Erythroblast (primary cell): ENCODE measurements around the gene GATD1.
A peak's percentile ranks its signal among the peaks of the same experiment; 100 is the strongest.
"Not testable (repeated sequence)": the region's sequence is repeated elsewhere in the genome, so short reads cannot be mapped to it uniquely, and the experiment has no call there.

Experiments used
- DNase-seq, 2 experiments: peaks; one replicate each; lab custom pipeline; 2025; lab: John Stamatoyannopoulos, UW
- GATA1 ChIP-seq: IDR thresholded peaks from 2 replicates; pipeline ENCODE4 v1.6.1; 2011; ENCODE audit warnings: low read depth, mild to moderate bottlenecking, control low read depth, low read length, moderate library complexity
- POLR2A ChIP-seq: IDR thresholded peaks from 2 replicates; pipeline ENCODE4 v1.6.1; 2011; ENCODE audit warnings: mild to moderate bottlenecking, low read length

The GATD1 gene

DNA sequence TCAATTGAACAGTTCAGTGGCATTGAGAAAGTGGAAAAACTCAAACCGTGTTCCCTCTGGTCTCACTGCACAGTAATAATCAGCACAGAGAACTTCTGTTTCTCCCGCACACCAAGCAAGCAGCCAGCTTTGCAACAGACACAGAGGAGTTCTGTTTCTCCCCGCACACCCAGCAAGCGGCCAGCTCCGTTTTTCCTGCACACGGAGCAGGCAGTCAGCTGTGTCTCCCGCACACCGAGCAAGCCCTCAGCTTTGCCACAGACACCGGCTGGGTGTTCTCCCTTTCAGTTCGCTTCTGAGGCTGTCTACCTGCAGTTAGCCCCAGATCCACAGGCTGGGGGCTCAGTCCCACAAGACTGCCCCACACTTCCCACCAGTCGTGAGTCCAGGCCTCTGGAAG lies 39.9 kb downstream of the GATD1 start:
- no peak for TF ChIP-seq GATA1
- TF ChIP-seq POLR2A: no peak
- DNase-seq: no peak

DNA sequence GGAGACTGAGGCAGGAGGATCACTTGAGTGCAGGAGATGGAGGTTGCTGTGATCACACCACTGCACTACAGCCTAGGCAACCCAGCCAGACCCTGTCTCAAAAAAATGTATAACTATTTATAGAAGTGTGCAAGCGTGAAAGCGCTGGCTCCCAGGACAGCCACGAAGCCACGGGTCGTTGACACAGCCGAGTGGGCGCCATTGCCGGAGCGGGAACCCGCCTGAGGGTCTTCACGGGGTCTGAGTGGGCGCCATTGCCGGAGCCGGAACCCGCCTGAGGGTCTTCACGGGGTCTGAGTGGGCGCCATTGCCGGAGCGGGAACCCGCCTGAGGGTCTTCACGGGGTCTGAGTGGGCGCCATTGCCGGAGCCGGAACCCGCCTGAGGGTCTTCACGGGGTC lies 42.7 kb downstream of the GATD1 start:
- not testable (repeated sequence) for DNase-seq

DNA sequence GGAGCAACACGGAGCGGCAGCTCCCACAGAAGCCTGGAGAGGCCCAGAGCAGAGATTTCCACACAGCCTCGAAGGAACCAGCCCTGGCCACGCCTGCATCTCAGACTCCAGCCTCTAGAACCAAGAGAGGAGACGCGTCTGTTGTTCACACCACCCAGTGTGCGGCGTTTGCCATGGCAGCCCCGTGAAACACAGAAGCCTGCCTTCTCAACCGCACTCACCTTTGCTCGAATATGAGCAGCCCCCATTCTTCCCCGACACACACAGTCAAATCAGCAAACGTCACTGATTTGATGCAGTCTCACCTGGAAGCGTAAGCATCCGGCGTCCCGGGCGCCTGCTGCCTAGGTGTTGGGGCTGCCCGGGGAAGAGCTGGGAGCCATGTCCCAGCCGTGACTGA lies 44.2 kb downstream of the GATD1 start:
- TF ChIP-seq POLR2A: no peak
- no peak for TF ChIP-seq GATA1
- no peak for DNase-seq

GRCh38 chr11:729492-730074 lies 47.7 kb downstream of the GATD1 start:
- no peak for DNase-seq
- TF ChIP-seq GATA1 (no peak), POLR2A (no peak)

- no peak for DNase-seq
These were observed 48.3 kb downstream of the GATD1 start for GRCh38 chr11:728901-729491.

GRCh38 chr11:727859-728748 lies 49.2 kb downstream of the GATD1 start:
- no peak for TF ChIP-seq POLR2A
- no peak for TF ChIP-seq GATA1
- peak; percentile 73 to 87 for DNase-seq

More at GRCh38 chr11:728901-729491, 48.3 kb downstream of the GATD1 start:
- TF ChIP-seq GATA1 (no peak), POLR2A (no peak)

DNA sequence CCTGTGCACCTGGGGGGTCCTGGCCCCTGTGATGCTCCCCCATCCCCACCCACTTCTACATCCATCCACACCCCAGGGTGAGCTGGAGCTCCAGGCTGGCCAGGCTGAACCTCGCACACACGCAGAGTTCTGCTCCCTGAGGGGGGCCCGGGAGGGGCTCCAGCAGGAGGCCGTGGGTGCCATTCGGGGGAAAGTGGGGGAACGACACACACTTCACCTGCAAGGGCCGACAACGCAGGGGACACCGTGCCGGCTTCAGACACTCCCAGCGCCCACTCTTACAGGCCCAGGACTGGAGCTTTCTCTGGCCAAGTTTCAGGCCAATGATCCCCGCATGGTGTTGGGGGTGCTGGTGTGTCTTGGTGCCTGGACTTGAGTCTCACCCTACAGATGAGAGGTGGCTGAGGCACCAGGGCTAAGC lies 50.0 kb downstream of the GATD1 start:
- no peak for DNase-seq
- no peak for TF ChIP-seq POLR2A
- TF ChIP-seq GATA1: no peak

GRCh38 chr11:726278-727220 lies 50.7 kb downstream of the GATD1 start:
- peak in 1 of 2 experiments; percentile 33 for DNase-seq

DNA sequence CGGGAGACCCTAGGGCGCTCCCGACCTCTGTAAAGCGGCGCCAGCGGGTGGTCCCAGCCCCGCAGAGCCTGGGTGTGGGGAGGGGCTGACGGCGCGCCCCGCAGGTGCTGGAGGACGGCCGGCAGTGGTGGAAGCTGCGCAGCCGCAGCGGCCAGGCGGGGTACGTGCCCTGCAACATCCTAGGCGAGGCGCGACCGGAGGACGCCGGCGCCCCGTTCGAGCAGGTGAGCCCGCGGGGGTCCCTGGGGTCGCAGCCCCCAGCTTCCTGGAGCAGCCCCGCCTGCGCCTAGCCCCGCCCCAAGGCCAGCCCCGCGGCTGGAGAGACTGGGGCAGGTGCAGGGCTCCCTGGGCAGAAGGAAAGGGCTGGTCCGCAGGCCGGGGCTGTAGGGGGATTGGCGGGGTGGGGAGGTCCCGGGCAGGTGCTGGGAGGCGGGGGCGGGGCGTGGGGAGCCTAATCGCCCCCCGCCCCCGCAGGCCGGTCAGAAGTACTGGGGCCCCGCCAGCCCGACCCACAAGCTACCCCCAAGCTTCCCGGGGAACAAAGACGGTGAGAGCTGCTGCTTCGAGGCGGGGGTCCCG lies 51.6 kb downstream of the GATD1 start:
- no peak for TF ChIP-seq GATA1
- TF ChIP-seq POLR2A: no peak
- DNase-seq: no peak

More at GRCh38 chr11:726278-727220, 50.7 kb downstream of the GATD1 start:
- TF ChIP-seq POLR2A (no peak), GATA1 (no peak)

GRCh38 chr11:724778-725386 lies 52.4 kb downstream of the GATD1 start:
- DNase-seq: no peak
- TF ChIP-seq GATA1: no peak
- no peak for TF ChIP-seq POLR2A

- no peak for DNase-seq
- TF ChIP-seq POLR2A: no peak
- TF ChIP-seq GATA1: no peak
These were observed 53.1 kb downstream of the GATD1 start for GRCh38 chr11:724049-724777.
